NCI-H1092 treated with DMSO at 0.1 percent for 48 hours (cell line): Measurements from ENCODE around the gene NUMB.

ENCODE experiments used
- DNase-seq: peaks from one replicate; lab custom pipeline; 2025; lab: John Stamatoyannopoulos, UW

The NUMB gene

GRCh38 chr14:73458183-73458976, at the start of gene NUMB:
TSS of gene NUMB (minus strand) at chr14:73458546. CDS start at chr14:73355751, 102,795 bp downstream.
- DNase-seq, result peak; percentile 100

GRCh38 chr14:73503648-73504047, 45.3 kb upstream of the NUMB start:
- DNase-seq, result no peak

GRCh38 chr14:73502017-73502619, 43.8 kb upstream of the NUMB start:
- no peak for DNase-seq

GRCh38 chr14:73500360-73500759, 42.0 kb upstream of the NUMB start:
- no peak for DNase-seq

GRCh38 chr14:73494593-73494992, 36.2 kb upstream of the NUMB start:
- DNase-seq, result no peak

GRCh38 chr14:73492670-73493069, 34.3 kb upstream of the NUMB start:
- DNase-seq, result no peak

- DNase-seq, result no peak
Observed at GRCh38 chr14:73492043-73492552, 33.8 kb upstream of the NUMB start.

- peak; percentile 65 for DNase-seq
Observed at GRCh38 chr14:73491256-73492042, 33.1 kb upstream of the NUMB start.

- no peak for DNase-seq
Observed at GRCh38 chr14:73489481-73490175, 31.3 kb upstream of the NUMB start.

GRCh38 chr14:73478684-73479083, 20.3 kb upstream of the NUMB start:
- no peak for DNase-seq

- DNase-seq, result no peak
Observed at GRCh38 chr14:73477618-73478266, 19.4 kb upstream of the NUMB start.

GRCh38 chr14:73476451-73476931, 18.1 kb upstream of the NUMB start:
- no peak for DNase-seq

- no peak for DNase-seq
Observed at GRCh38 chr14:73474952-73475351, 16.6 kb upstream of the NUMB start.

GRCh38 chr14:73472185-73473114, 14.1 kb upstream of the NUMB start:
- DNase-seq, result peak; percentile 82

- DNase-seq, result no peak
Observed at GRCh38 chr14:73471582-73472184, 13.3 kb upstream of the NUMB start.

- no peak for DNase-seq
Observed at GRCh38 chr14:73468828-73469375, 10.6 kb upstream of the NUMB start.

- DNase-seq, result no peak
Observed at GRCh38 chr14:73467800-73468199, 9.5 kb upstream of the NUMB start.

- DNase-seq, result no peak
Observed at GRCh38 chr14:73467377-73467776, 9.0 kb upstream of the NUMB start.

- no peak for DNase-seq
Observed at GRCh38 chr14:73466861-73467260, 8.5 kb upstream of the NUMB start.
